Activated CD4-positive, alpha-beta T cell treated with anti-CD3 and anti-CD28 coated beads for 4 hours (primary cell): ENCODE data around the gene COL6A2.

Source experiments
- DNase-seq, 2 donors: peaks; one replicate each; pipeline ENCODE4 v3.0.0-alpha.2; 2020

COL6A2 gene

DNA sequence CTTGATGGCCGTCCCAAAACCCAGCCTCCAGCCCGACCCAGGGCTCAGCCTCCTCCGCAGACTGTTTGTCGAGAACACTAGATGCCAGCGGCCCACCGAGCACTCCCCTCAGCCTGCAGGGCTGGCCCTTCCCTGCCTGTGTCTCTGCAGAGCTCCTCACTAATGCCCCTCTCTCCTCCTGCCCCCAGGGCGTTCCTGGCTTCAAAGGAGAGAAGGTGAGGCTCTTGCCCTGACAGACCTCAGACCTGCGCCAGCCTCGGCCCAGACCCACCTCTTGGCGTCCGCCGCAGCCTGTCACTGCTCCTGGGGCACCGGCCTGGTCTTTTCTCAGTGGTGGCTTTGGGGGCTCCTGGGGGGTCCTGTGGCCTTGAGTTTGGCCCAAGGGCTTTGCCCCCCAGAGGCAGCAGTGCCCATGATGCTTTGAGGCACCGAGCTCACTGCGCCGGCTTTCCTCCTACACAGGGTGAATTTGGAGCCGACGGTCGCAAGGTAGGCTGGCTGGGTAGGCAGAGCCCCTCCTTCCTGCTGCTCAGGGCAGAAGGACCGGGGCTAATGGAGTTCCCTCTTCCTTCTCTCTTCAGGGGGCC is 18.4 kb downstream of the COL6A2 start:
- DNase-seq, result no peak

DNA sequence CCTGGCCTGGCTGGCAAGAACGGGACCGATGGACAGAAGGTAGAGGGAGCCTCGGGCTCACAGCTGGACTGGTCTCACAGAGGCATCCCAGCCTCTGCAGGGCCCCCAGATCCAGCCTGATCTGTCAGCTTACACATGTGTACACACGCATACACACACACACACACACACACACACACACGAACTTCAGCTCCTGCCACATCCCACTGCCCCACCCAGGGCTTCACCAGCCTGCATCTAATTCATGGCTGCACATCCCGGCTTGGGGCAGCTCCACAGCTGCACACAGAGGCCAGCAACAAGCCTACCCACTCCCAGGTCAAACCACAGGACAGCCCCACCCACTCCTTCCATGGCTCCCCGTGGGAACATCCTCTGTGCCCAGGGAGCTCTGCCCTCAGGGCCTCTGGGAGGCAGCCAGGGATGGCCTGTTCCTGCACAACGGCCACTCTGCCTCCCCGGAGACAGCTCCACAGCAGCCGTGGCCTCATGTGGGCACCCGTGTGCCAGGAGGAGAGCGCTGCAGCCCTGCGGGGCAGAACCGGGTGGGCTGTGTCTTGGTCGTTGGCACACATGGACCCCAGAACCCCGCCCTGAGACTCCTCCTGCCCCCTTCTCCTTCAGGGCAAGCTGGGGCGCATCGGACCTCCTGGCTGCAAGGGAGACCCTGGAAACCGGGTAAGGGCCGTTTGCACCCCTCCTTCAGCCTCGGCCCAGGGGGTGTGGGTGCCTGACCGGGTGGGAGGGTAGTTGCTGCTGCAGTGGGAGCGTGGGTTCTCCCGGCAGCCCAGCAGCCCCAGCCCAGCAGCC is 19.1 kb downstream of the COL6A2 start:
- no peak for DNase-seq

DNA sequence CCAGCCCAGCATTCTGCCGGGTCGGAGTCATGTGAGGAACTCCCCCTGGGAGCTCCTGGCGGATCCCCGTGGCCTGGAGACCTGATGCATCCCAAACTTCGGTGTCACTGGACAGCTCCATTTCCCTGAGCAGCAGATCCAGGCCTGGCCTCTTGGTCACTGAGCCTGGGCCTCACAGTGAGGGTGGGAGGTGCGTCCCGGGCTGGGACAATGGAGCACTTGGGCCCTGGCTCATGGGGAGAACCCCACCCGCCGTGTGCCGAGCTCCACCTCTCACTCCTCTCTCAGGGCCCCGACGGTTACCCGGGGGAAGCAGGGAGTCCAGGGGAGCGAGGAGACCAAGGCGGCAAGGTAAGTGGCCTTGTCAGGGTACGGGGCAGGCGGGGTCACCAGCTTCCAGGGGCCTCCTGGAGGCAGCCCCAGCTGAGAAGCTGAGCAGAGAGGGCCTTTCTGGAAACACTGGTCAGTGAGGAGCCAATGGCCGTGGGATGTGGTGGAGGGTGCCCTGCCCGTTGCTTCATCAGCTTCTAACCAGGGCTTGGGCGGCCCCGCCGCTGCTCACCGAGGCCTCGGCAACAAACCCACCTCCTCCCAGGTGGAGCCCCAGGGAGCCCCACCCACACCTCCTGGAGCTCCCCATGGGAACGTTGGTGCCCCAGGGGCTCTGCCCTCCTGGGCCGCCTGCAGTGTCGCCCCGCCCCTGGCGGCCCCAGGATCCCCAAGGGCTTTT is 19.8 kb downstream of the COL6A2 start:
- DNase-seq, result no peak

DNA sequence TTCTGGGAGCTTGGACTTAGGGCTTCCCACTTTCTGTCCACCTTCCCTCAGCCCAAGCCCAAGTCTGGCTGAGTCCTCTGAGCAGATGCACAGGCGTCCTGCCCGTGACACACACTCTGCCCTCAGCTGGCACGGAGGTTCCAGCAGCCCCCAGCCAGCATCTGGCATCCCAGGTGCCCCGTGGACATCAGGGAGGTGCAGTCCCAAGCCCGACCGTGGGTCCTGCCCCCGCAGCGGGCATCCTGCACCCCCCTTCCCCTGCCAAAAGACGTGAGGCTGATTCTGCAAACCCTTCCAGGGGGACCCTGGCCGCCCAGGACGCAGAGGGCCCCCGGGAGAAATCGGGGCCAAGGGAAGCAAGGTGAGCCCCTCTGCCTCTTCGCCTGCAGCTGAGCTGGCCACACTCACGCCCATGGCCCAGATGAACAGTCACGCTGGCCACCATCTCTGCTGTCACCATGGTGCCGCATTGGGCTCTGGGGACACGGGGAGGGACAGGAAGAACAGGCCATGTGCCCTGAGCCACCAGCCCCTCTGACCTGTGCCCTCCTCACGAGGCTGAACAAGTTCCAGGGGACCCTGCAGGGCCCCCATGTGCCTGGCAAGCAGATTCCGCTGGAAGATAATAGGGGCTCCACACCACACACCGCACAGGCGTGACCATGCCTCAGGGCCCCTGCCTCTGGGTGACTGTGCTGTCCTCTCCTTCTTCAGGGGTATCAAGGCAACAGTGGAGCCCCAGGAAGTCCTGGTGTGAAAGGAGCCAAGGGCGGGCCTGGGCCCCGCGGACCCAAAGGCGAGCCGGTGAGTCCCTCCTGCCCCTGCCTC is 20.6 kb downstream of the COL6A2 start:
- DNase-seq, result no peak

DNA sequence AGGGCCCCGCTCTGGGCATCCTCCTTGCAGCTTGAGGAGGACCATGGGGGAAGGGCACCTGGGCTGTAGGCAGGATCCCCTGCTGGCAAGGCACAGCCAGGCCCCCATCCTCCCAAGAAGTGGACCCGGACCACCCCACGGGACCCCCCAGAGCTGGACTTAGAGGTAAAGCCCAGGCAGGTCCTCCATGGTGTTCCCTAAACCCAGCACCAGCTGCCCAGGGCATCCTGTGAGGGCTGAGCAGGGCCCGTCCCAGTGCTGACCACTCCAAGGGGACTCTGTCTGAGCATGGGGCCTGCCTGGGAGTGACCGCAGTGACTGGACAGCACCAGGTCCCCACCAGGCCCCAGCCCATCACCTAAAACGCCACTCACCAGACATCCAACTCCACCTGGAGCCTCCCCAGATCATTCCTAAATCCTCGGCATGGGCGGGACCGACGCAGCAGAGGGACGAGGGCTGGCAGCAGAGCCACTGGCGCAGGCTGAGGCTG is 21.3 kb downstream of the COL6A2 start:
- DNase-seq, result no peak

DNA sequence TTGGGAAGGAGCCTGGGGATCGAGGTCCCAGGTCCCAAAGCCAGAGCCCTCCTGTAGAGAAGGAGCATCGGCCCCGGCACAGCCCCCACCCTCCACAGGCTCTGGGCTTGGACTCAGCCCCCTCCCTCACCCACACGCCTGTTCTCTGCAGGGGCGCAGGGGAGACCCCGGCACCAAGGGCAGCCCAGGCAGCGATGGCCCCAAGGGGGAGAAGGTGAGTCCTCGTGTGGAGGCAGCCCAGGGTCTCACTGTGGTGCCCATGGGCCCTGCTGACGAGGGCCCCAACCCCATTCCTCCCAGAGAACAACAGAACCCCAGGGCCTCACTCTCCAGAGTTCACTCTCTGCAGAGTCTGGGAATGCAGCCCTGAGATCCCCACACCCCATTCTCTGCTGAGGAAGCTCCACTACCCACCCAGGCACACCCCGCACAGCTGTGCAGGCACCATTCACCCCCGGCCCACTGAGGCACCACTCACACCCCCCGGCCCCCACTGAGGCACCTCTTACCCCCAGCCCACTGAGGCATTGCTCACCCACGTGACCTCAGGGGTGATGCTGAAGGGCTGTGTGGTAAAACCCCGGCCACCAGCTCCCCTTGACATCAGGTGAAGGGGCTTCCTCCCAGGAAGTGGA is 21.8 kb downstream of the COL6A2 start:
- no peak for DNase-seq

DNA sequence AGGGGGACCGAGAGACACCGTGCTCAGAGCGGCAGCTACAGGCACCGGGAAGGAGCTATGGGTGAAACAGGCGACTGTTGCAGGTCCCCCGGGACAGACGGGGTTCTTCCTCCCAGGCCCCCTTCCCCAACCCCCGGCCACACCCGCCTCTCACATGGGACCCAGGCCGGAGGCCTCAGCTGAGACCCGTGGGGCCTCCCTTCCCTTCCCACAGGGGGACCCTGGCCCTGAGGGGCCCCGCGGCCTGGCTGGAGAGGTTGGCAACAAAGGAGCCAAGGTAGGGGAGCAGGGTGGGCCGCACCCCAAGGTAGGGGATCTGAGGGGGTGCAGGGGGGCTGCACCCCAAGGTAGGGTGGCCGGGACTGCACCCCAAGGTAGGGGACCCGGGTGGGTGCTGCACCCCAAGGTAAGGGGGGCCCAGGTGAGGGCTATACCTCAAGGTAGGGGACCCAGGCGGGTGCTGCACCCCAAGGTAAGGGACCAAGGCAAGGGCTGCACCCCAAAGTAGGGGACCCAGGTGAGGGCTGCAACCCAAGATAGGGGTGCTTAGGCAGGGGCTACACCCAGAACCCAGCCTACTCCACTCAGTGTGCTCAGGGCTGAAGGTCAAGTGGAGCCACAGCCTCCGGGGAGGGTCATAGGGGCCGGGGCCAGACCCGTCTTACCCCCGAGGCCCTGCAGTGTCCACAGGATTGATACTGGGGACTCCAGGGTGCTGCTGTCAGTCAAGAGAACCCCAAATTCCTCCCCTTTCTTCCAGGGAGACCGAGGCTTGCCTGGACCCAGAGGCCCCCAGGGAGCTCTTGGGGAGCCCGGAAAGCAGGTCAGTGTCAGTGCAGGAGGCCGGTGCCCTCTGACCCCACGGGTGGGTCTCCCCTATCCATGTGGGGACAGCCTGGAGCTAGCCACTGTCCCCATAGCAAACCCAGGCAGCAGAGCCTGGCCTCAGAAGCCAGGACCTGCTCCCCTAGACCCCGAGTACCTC is 22.7 kb downstream of the COL6A2 start:
- DNase-seq, result no peak

DNA sequence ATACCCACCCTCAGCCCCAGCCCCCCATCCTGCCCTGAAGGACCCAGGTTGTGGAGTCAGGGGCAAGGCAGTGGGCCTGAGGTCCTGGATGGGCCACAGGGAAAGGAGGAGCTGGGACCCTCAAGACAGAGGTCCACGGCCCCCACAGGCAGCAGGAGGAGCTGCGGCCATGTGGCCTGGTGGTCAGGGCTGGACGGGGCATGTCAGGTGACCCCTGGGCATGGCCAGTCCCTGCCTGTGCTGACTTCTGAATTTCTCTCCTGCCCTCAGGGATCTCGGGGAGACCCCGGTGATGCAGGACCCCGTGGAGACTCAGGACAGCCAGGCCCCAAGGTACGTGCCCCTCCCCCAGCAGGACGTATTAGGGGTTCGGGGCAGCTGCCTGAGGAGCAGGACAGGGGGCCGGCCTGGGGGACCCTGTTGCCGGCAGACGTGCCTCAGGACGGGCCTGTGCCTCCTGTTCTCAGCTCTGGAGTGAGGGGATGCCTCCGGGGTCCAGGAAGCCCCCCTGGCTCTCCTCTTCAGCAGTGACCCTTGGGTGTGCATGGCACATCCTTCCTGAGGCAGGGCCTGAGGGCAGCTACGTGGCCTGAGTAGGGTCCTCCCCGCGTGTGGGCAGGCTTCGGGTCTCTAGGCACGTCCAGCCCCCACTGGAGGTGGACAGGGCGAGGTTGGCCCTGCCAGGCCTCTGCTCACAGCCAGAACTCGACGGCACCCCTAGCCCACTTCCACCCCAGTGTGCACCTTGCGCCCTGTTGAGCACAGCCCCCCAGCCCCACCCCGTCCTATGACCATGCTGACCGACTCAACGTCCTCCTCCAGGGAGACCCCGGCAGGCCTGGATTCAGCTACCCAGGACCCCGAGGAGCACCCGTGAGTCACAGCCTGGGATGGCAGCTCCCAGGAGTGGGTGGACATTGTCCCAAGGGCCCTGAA is 23.6 kb downstream of the COL6A2 start:
- no peak for DNase-seq

DNA sequence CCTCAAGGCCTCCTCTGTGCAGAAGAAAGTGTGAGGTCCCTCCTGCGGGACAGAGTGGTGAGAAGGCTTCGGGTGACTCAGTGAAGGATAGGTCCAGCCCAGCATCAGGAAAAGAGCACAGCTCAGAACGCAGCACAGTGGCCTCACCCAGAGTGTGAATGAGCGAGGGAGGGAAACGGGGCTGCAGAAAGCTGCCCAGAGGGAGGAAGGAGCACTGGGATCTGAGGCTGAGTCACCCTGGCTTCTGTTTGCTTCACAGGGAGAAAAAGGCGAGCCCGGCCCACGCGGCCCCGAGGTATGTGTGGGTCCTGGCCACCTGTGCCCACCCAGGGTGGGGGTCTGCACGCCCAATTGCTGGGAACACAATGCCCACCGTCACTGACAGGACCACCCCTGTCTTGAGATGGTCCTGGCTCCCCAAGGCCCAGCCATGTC is 24.3 kb downstream of the COL6A2 start:
- no peak for DNase-seq

DNA sequence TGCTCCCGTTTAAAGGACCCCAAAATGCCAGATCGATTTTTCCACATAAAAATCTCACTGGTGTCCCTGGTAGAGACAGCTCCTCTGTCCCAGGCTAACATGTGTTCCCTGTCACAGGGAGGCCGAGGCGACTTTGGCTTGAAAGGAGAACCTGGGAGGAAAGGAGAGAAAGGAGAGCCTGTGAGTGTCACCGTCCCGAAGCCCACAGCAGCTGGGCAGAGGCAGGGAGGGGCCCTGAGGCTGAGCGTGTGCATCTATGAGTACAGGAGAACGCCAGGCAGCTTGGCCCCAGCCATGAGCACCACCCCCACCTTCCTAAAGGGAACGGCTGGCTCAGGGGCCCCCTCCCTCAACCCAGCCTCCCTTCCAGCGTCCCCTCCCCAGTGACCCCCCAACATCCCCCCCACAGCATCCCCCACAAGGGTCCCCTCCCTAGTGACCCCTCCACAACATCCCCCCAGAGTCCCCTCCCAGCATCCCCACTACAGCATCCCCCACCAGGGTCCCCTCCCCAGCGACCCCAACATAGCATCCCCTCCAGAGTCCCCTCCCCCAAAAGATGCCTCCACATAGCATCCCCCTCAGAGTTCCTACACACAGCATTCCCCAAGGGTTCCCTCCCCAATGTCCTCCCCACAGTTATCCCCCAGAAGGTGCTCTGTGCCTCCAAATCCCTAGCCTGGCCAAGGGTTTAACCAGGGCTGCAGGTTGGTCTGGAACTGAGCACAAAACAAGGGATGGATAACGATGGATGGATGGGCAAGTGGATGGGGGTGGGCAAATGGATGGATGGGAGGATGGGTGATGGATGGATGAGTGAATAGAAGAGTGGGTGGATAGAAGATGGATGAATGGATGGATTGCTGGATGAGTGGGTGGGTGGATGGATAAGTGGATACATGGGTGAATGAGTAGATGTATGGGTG is 25.1 kb downstream of the COL6A2 start:
- no peak for DNase-seq

DNA sequence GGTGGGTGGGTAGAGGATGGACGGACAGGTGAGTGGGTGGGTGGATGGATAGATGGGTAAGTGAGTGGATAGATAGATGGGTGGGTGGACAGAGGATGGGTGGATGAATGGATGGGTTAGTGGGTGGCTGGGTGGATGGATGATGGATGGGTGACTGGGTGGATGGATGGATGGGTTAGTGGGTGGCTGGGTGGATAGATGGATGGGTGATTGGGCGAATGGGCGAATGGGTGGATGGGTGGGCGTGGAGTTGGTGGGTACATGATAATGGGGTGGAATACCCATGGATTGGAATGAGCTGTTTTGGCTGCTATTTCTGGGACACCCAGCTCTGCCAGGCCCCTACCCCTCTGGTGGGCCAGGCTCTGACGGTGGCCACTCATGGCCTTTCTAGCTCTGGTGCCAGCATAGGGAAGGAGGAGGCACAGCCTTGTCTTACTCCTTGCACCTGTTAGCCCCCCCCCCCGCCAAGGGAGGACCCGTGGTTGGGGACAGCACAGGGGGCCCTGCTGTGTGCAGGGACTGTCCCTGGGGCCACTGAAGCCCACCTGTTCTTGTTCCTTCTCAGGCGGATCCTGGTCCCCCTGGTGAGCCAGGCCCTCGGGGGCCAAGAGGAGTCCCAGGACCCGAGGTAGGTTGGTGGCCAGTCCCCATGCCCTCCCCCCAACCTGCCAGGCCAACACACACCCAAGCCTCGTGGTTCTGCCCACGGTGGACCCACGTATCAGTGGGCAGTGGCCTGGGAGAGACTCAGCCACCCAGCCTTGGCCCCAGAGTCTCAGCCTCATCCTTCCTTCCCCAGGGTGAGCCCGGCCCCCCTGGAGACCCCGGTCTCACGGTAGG is 26.4 kb downstream of the COL6A2 start:
- no peak for DNase-seq

DNA sequence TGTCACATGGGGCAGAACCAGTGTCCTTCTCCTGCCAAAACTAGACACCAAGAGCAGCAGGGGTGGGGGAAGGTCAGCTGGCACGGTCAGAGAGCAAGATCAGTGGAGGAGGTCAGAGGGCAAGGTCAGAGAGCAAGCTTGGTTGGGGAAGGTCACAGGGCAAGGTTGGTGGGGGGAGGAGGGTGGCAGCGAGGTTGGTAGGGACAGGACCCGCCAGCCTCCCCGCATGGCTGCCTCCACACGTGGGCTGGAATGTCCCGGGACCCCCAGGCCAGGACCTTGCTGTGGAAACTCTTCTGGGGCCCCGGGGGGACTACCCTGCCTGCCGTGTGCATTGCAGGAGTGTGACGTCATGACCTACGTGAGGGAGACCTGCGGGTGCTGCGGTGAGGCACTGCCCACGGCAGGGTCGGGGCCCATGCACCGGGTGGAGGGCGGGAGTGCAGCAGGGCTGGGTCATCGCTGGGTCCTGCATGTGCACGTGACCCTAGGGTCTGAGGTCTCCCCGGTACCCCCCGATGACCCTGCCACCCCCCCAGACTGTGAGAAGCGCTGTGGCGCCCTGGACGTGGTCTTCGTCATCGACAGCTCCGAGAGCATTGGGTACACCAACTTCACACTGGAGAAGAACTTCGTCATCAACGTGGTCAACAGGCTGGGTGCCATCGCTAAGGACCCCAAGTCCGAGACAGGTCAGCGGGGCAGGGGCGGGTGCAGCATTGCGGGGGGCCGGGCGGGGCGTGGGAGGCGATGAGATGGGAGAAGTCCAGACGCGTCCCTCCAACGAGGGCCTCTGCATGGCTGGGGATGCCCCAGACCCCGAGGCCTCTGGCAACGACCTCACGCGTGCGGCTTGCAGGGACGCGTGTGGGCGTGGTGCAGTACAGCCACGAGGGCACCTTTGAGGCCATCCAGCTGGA is 27.3 kb downstream of the COL6A2 start:
- no peak for DNase-seq

DNA sequence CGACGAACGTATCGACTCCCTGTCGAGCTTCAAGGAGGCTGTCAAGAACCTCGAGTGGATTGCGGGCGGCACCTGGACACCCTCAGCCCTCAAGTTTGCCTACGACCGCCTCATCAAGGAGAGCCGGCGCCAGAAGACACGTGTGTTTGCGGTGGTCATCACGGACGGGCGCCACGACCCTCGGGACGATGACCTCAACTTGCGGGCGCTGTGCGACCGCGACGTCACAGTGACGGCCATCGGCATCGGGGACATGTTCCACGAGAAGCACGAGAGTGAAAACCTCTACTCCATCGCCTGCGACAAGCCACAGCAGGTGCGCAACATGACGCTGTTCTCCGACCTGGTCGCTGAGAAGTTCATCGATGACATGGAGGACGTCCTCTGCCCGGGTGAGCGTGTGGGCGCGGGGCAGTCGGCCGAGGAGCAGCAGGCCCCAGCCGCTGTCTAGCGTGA is 28.0 kb downstream of the COL6A2 start:
- DNase-seq, result peak in 1 of 2 donors; percentile 0

DNA sequence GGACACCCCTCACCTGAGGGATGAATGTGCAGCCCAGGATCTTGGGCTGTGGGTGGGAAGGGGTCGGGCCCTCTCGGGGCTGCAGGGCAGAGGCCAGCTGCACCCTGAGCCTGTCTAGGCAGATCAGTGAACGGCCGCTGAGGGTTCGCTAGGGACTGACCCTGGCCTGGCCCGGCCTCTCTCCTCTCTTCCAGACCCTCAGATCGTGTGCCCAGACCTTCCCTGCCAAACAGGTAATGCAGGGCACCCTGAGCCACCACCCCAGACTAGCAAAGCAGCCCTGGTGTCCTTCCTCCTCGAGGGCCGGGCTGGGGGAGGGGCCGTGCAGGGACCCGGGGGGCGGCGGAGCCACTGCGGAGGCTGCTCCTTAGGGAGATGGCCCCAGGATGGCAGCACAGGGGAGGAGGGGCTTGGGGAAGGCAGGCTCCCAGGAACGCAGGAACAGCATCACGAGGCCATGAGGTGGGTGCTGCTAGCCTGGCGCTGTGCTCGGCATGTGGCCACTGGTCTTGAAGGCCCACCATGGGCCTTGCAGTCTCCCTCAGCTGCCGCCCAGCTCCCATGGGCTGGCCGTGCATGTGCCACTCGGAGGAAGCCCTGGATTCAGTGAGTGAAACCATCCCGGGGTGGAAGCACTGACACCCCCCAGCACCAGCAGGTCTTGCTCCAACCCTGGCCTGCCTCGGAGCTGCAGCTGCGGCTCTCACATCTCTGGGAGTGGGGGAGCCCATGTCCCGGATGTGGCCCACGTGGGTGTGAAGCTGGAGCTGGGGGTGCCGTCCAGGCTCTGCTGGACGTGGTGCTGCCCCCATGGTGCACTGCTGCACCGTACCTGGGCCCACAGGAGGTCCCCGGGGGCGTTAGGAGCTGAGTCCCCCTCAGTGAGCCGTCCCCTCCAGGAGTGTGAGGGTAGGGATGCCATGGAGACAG is 28.7 kb downstream of the COL6A2 start:
- DNase-seq, result no peak
